H9 (cell line): Measurements from ENCODE around the gene PLEKHN1. TPM values are rescaled to one million over a fixed set of nuclear protein-coding genes. Genes with fewer than 3 reads are reported as not detected.

Experiments
- DNase-seq: peaks from one replicate; pipeline ENCODE4 v3.0.0-alpha.2; 2017
- H2AFZ ChIP-seq: one replicate; pipeline ENCODE4 v1.6.1; 2013; ENCODE audit warnings: mild to moderate bottlenecking, low read length, control low read depth, moderate library complexity
- H2AK5ac ChIP-seq: 2 replicates; pipeline ENCODE4 v1.6.1; 2013; ENCODE audit warnings: low read length, control low read depth, mixed read lengths; ENCODE audit not compliant: insufficient read length
- H2BK120ac ChIP-seq: one replicate; pipeline ENCODE4 v1.6.1; 2013; ENCODE audit warnings: low read depth, mild to moderate bottlenecking, low read length, control low read depth, inconsistent platforms; ENCODE audit not compliant: poor library complexity, severe bottlenecking
- H2BK12ac ChIP-seq: 2 replicates; pipeline ENCODE4 v1.6.1; 2013; ENCODE audit warnings: low read length, control low read depth, mixed read lengths, low read depth; ENCODE audit not compliant: insufficient read length
- H2BK15ac ChIP-seq: 2 replicates; pipeline ENCODE4 v1.6.1; 2013; ENCODE audit warnings: low read depth, low read length, control low read depth
- H2BK20ac ChIP-seq: one replicate; pipeline ENCODE4 v1.6.1; 2013; ENCODE audit warnings: low read depth, mild to moderate bottlenecking, low read length, control low read depth, inconsistent platforms; ENCODE audit not compliant: poor library complexity, severe bottlenecking
- H2BK5ac ChIP-seq: 2 replicates; pipeline ENCODE4 v1.6.1; 2013; ENCODE audit warnings: low read length, control low read depth, mixed read lengths; ENCODE audit not compliant: insufficient read length
- H3K14ac ChIP-seq: 2 replicates; pipeline ENCODE4 v1.6.1; 2013; ENCODE audit warnings: low read length, control low read depth; ENCODE audit not compliant: insufficient read depth
- H3K18ac ChIP-seq: 2 replicates; pipeline ENCODE4 v1.6.1; 2013; ENCODE audit warnings: low read depth, mild to moderate bottlenecking, mixed read lengths, low read length, control low read depth; ENCODE audit not compliant: insufficient read length
- H3K23ac ChIP-seq: 2 replicates; pipeline ENCODE4 v1.6.1; 2013; ENCODE audit warnings: low read length, control low read depth, mixed read lengths, low read depth; ENCODE audit not compliant: insufficient read length
- H3K23me2 ChIP-seq: 2 replicates; pipeline ENCODE4 v1.6.1; 2013; ENCODE audit warnings: low read depth, mild to moderate bottlenecking, mixed read lengths, low read length, control low read depth; ENCODE audit not compliant: insufficient read length, poor library complexity, severe bottlenecking
- H3K27ac ChIP-seq: 2 replicates; pipeline ENCODE4 v1.5.1; 2013; ENCODE audit warnings: low read length, control low read depth, mixed read lengths, low read depth; ENCODE audit not compliant: insufficient read length
- H3K27me3 ChIP-seq: 2 replicates; pipeline ENCODE4 v1.6.1; 2013; ENCODE audit warnings: low read length, control low read depth, inconsistent platforms; ENCODE audit not compliant: insufficient read depth
- H3K4ac ChIP-seq: 2 replicates; pipeline ENCODE4 v1.6.1; 2013; ENCODE audit warnings: low read depth, mild to moderate bottlenecking, control low read depth, inconsistent platforms, low read length, moderate library complexity
- H3K4me1 ChIP-seq: 2 replicates; pipeline ENCODE4 v1.6.1; 2013; ENCODE audit warnings: low read length, control low read depth, inconsistent platforms; ENCODE audit not compliant: insufficient read depth
- H3K4me2 ChIP-seq: 2 replicates; pipeline ENCODE4 v1.6.1; 2013; ENCODE audit warnings: low read length, control low read depth, mixed read lengths; ENCODE audit not compliant: insufficient read length, insufficient read depth
- H3K56ac ChIP-seq: 2 replicates; pipeline ENCODE4 v1.6.1; 2013; ENCODE audit warnings: low read depth, mild to moderate bottlenecking, mixed read lengths, low read length, control low read depth; ENCODE audit not compliant: insufficient read length
- H3K79me1 ChIP-seq: 2 replicates; pipeline ENCODE4 v1.6.1; 2013; ENCODE audit warnings: low read depth, mild to moderate bottlenecking, moderate library complexity, low read length, control low read depth, inconsistent platforms; ENCODE audit not compliant: insufficient read depth, poor library complexity, severe bottlenecking
- H3K79me2 ChIP-seq: 2 replicates; pipeline ENCODE4 v1.6.1; 2013; ENCODE audit warnings: low read length, control low read depth, inconsistent platforms; ENCODE audit not compliant: insufficient read depth
- H3K9ac ChIP-seq: 2 replicates; pipeline ENCODE4 v1.6.1; 2013; ENCODE audit warnings: low read length, control low read depth, mixed read lengths; ENCODE audit not compliant: insufficient read length; ENCODE audit errors: extremely low read depth
- H3K9me3 ChIP-seq: one replicate; pipeline ENCODE4 v1.6.1; 2013; ENCODE audit warnings: low read depth, low read length, inconsistent platforms; ENCODE audit not compliant: control insufficient read depth
- H3T11ph ChIP-seq: one replicate; pipeline ENCODE4 v1.6.1; 2013; ENCODE audit warnings: mild to moderate bottlenecking, low read length, control low read depth, inconsistent platforms
- H4K20me1 ChIP-seq: one replicate; pipeline ENCODE4 v1.6.1; 2013; ENCODE audit not compliant: control insufficient read depth, insufficient read length, insufficient read depth
- H4K5ac ChIP-seq: 2 replicates; pipeline ENCODE4 v1.6.1; 2013; ENCODE audit warnings: low read depth, mild to moderate bottlenecking, mixed read lengths, low read length, control low read depth; ENCODE audit not compliant: insufficient read length
- H4K8ac ChIP-seq: replicated peaks from 2 replicates; pipeline ENCODE4 v1.6.1; 2013; ENCODE audit warnings: low read length, control low read depth, mixed read lengths, low read depth; ENCODE audit not compliant: insufficient read length
- H4K91ac ChIP-seq: 2 replicates; pipeline ENCODE4 v1.6.1; 2013; ENCODE audit warnings: low read depth, mild to moderate bottlenecking, moderate library complexity, mixed read lengths, low read length, control low read depth; ENCODE audit not compliant: insufficient read length
- H3K27ac Mint-ChIP-seq, 3 experiments: 2 replicates in 2 of 3; 3 replicates in 1 of 3; pipeline ENCODE4 v1.8.0; 2020 to 2021; ENCODE audit warnings: mixed read lengths in 3 of 3, mild to moderate bottlenecking in 1 of 3, moderate library complexity in 1 of 3
- H3K27me3 Mint-ChIP-seq: 2 replicates; pipeline ENCODE4 v1.8.0; 2021; ENCODE audit warnings: low read depth, mild to moderate bottlenecking, moderate library complexity, mixed read lengths
- H3K36me3 Mint-ChIP-seq, 3 experiments: 2 replicates in 2 of 3; 3 replicates in 1 of 3; pipeline ENCODE4 v1.8.0; 2020 to 2021; ENCODE audit warnings: low read depth in 3 of 3, mixed read lengths in 3 of 3; ENCODE audit not compliant: insufficient read depth in 1 of 3
- H3K4me1 Mint-ChIP-seq, 2 experiments: 2 replicates each; pipeline ENCODE4 v1.8.0; 2020; ENCODE audit warnings: mixed read lengths in 2 of 2
- H3K4me3 Mint-ChIP-seq, 2 experiments: 2 replicates in 1 of 2; 3 replicates in 1 of 2; pipeline ENCODE4 v1.8.0; 2020 to 2021; ENCODE audit warnings: mild to moderate bottlenecking in 2 of 2, mixed read lengths in 2 of 2, moderate library complexity in 1 of 2
- H3K9me3 Mint-ChIP-seq, 2 experiments: 2 replicates in 1 of 2; 3 replicates in 1 of 2; pipeline ENCODE4 v1.8.0; 2020; ENCODE audit warnings: mild to moderate bottlenecking in 2 of 2, mixed read lengths in 2 of 2, moderate library complexity in 1 of 2
- CTCF ChIP-seq: fragments of 200-600 bp; sonication (generic); conservative IDR thresholded peaks from 3 replicates; pipeline ENCODE4 v1.8.0; 2021; ENCODE audit warnings: antibody characterized with exemption, mild to moderate bottlenecking
- WGBS: extraction: QIAGEN DNeasy Blood & Tissue Kit; methylation state at CpG from one replicate; pipeline ENCODE4 v1.1.7; 2013; ENCODE audit warnings: missing lambda C conversion rate, low lambda C conversion rate, mixed read lengths; ENCODE audit not compliant: insufficient read length; ENCODE audit errors: extremely low coverage; 5-methylcytosine and 5-hydroxymethylcytosine counted together
- total RNA-seq: library from RNA; stranded (reverse); gene quantifications from 2 replicates; pipeline ENCODE4 v1.2.1, GENCODE V29; 2021

Gene PLEKHN1
- total RNA-seq, 1 experiment from 2014 or later = 3.0 TPM

GRCh38 chr1:992362-992761 is 26.1 kb downstream of the PLEKHN1 start:
- Histone ChIP-seq H3K27ac (no peak overlapping the region), H2BK12ac (no peak overlapping the region), H2BK120ac (no peak overlapping the region), H3K23ac (no peak overlapping the region), H2BK15ac (no peak overlapping the region), H3K23me2 (no peaks in the 10 kb centered on the region), H4K8ac (no peak overlapping the region), H2AFZ (no peak overlapping the region), H3K79me2 (no peaks in the 10 kb centered on the region), H3K4me2 (no peak overlapping the region), H4K91ac (no peak overlapping the region), H2AK5ac (no peak overlapping the region), H3T11ph (no peak overlapping the region), H3K14ac (no peak overlapping the region), H3K9ac (no peak overlapping the region), H3K56ac (no peak overlapping the region), H2BK20ac (no peak overlapping the region), H2BK5ac (no peak overlapping the region), H4K20me1 (no peaks in the 10 kb centered on the region), H3K4ac (no peak overlapping the region), H3K9me3 (no peaks in the 10 kb centered on the region), H3K4me1 (0 out of 2 replicates have a peak, but pooled peaks cover 1% of the 10 kb centered on the region), H3K27me3 (peaks cover 8% of the 10 kb centered on the region; the same call in 1 of the 2 replicates), H4K5ac (no peak overlapping the region), H3K18ac (no peak overlapping the region), H3K79me1 (no peaks in the 10 kb centered on the region)
- no peak for DNase-seq
- no CpG with 5 or more reads among the region's 7 CpGs for WGBS
- H3K4me3 Mint-ChIP-seq = no peak overlapping the region
- H3K36me3 Mint-ChIP-seq = peaks cover 0 to 4% (median 3%) of the 10 kb centered on the region in 3 experiments; a peak in 3 of 7 replicates
- TF ChIP-seq CTCF = no peak
- no peak overlapping the region for H3K27ac Mint-ChIP-seq
- H3K9me3 Mint-ChIP-seq = peaks cover 21 to 23% of the 10 kb centered on the region in 2 experiments
- H3K27me3 Mint-ChIP-seq = peaks cover 96% of the 10 kb centered on the region
- H3K4me1 Mint-ChIP-seq = peaks cover 3 to 10% of the 10 kb centered on the region in 2 experiments
